ENCODE measurements around the gene PALM2AKAP2. TPM values are rescaled to one million over a fixed set of nuclear protein-coding genes. Genes with fewer than 3 reads are reported as not detected.

PALM2AKAP2 gene
- total RNA-seq, 1 donor from 2014 or later = 38.2 TPM

GRCh38 chr9:109796078-109796477 lies 16.1 kb downstream of the PALM2AKAP2 start:
- H3K27ac ChIP-seq = peak overlapping the region; percentile 88 to 96
- H3K27me3 ChIP-seq = no peaks in the 10 kb centered on the region
- no peaks in the 10 kb centered on the region for H3K9me3 ChIP-seq
- peaks cover 28 to 78% of the 10 kb centered on the region in 2 donors for H3K4me1 ChIP-seq
- no peak overlapping the region for H3K4me3 ChIP-seq
- TF ChIP-seq CTCF (IDR thresholded peaks at IDR 0.05) = no peak
- intact Hi-C loops (cut with DNase I) = loop anchor here (10.0 kb wide), 1 partner anchor 321 kb away; no protein-coding TSS in a partner anchor
- H3K36me3 ChIP-seq = no peaks in the 10 kb centered on the region
- DNase-seq (ENCODE audit: low spot score in 2 of 2) = no peak

GRCh38 chr9:109797006-109797405 lies 17.0 kb downstream of the PALM2AKAP2 start:
- Histone ChIP-seq H3K9me3 (no peaks in the 10 kb centered on the region), H3K36me3 (no peaks in the 10 kb centered on the region), H3K27me3 (no peaks in the 10 kb centered on the region), H3K4me1 (peaks cover 28 to 78% of the 10 kb centered on the region in 2 donors), H3K27ac (peak overlapping the region; percentile 96), H3K4me3 (no peak overlapping the region)
- no peak for DNase-seq (ENCODE audit: low spot score in 2 of 2)
- intact Hi-C loops (cut with DNase I) = loop anchor here (10.0 kb wide), 1 partner anchor 322 kb away; no protein-coding TSS in a partner anchor
- TF ChIP-seq CTCF (IDR thresholded peaks at IDR 0.05) = no peak

GRCh38 chr9:109797509-109797908 lies 17.5 kb downstream of the PALM2AKAP2 start:
- H3K4me3 ChIP-seq = no peak overlapping the region
- H3K36me3 ChIP-seq = no peaks in the 10 kb centered on the region
- TF ChIP-seq CTCF (IDR thresholded peaks at IDR 0.05) = no peak
- peak overlapping the region; percentile 96 for H3K27ac ChIP-seq
- no peaks in the 10 kb centered on the region for H3K9me3 ChIP-seq
- intact Hi-C loops (cut with DNase I) = loop anchor here (10.0 kb wide), 1 partner anchor 323 kb away; no protein-coding TSS in a partner anchor
- peaks cover 25 to 73% of the 10 kb centered on the region in 2 donors for H3K4me1 ChIP-seq
- DNase-seq (ENCODE audit: low spot score in 2 of 2) = no peak
- H3K27me3 ChIP-seq = no peaks in the 10 kb centered on the region

GRCh38 chr9:109799141-109799540 lies 19.1 kb downstream of the PALM2AKAP2 start:
- Histone ChIP-seq H3K9me3 (no peaks in the 10 kb centered on the region), H3K27ac (peak overlapping the region; percentile 96), H3K4me1 (peaks cover 11 to 62% of the 10 kb centered on the region in 2 donors), H3K4me3 (peak overlapping the region in 1 of 2 donors; percentile 27), H3K27me3 (no peaks in the 10 kb centered on the region), H3K36me3 (no peaks in the 10 kb centered on the region)
- TF ChIP-seq CTCF (IDR thresholded peaks at IDR 0.05) = no peak
- intact Hi-C loops (cut with DNase I) = loop anchor here (10.0 kb wide), 1 partner anchor 324 kb away; no protein-coding TSS in a partner anchor
- no peak for DNase-seq (ENCODE audit: low spot score in 2 of 2)

- DNase-seq (ENCODE audit: low spot score in 2 of 2) = peak in 1 of 2 donors; percentile 71
- no peak for TF ChIP-seq CTCF (IDR thresholded peaks at IDR 0.05)
- Histone ChIP-seq H3K4me1 (peaks cover 11 to 60% of the 10 kb centered on the region in 2 donors), H3K27ac (peak overlapping the region; percentile 96), H3K4me3 (peak overlapping the region in 1 of 2 donors; percentile 27), H3K9me3 (no peaks in the 10 kb centered on the region), H3K36me3 (no peaks in the 10 kb centered on the region), H3K27me3 (no peaks in the 10 kb centered on the region)
- intact Hi-C loops (cut with DNase I) = loop anchor here (10.0 kb wide), 1 partner anchor 325 kb away; no protein-coding TSS in a partner anchor
Observed at GRCh38 chr9:109799792-109800191, 19.8 kb downstream of the PALM2AKAP2 start.

Measured in ascending aorta (tissue), 2 donors.